Small intestine (tissue), 7 donors: ENCODE measurements around the gene SNTN. TPM values are rescaled to one million over a fixed set of nuclear protein-coding genes. Genes with fewer than 3 reads are reported as not detected.
A peak's percentile ranks its signal among the peaks of the same experiment; 100 is the strongest.
"Not testable (repeated sequence)": the region's sequence is repeated elsewhere in the genome, so short reads cannot be mapped to it uniquely, and the experiment has no call there.

Experiments
- DNase-seq, 2 donors: peaks; one replicate each; pipeline versions ENCODE4 v3.0.0 to v3.0.0-alpha.2; 2013
- FAIRE-seq: peaks from 2 replicates; lab custom pipeline; 2012; peaks lifted over from hg19 to GRCh38; lab: Jason Lieb, UNC
- H3K27ac ChIP-seq, 3 donors: one replicate each; pipeline ENCODE4 v1.5.1; 2013; ENCODE audit warnings: low read length in 2 of 3, mild to moderate bottlenecking in 2 of 3, control low read depth in 1 of 3, inconsistent platforms in 1 of 3, low read depth in 1 of 3, moderate library complexity in 1 of 3
- H3K27me3 ChIP-seq, 3 donors: one replicate each; pipeline ENCODE4 v1.6.1; 2013; ENCODE audit warnings: low read length in 3 of 3, inconsistent platforms in 1 of 3; ENCODE audit not compliant: control insufficient read depth in 3 of 3, insufficient read depth in 3 of 3
- H3K36me3 ChIP-seq, 3 donors: one replicate each; pipeline ENCODE4 v1.6.1; 2013; ENCODE audit warnings: low read length in 3 of 3, inconsistent platforms in 1 of 3, low read depth in 1 of 3, mild to moderate bottlenecking in 1 of 3, moderate library complexity in 1 of 3; ENCODE audit not compliant: control insufficient read depth in 3 of 3, insufficient read depth in 2 of 3
- H3K4me1 ChIP-seq, 3 donors: one replicate each; pipeline ENCODE4 v1.6.1; 2013; ENCODE audit warnings: low read length in 2 of 3, inconsistent platforms in 1 of 3, low read depth in 1 of 3, mild to moderate bottlenecking in 1 of 3, moderate library complexity in 1 of 3; ENCODE audit not compliant: control insufficient read depth in 3 of 3, insufficient read depth in 2 of 3
- H3K4me3 ChIP-seq, 3 donors: one replicate each; pipeline ENCODE4 v1.5.1; 2013; ENCODE audit warnings: low read length in 3 of 3, control low read depth in 1 of 3, inconsistent platforms in 1 of 3, low read depth in 1 of 3, mild to moderate bottlenecking in 1 of 3, moderate library complexity in 1 of 3
- H3K9me3 ChIP-seq, 2 donors: one replicate each; pipeline ENCODE4 v1.6.1; 2013; ENCODE audit warnings: low read depth in 1 of 2, low read length in 1 of 2; ENCODE audit not compliant: control insufficient read depth in 2 of 2, insufficient read depth in 1 of 2
- WGBS, 3 donors: extraction: QIAGEN DNeasy Blood & Tissue Kit; methylation state at CpG; one replicate each; pipeline ENCODE4 v1.1.7; 2013; 5-methylcytosine and 5-hydroxymethylcytosine counted together
- polyA plus RNA-seq, 4 donors: library from polyadenylated mRNA; stranded (reverse) in 3 of 4; unstranded in 1 of 4; fragments of 200-250 nt in 3 of 4; fragments of 120-200 nt in 1 of 4; gene quantifications; one replicate each; pipeline versions ENCODE4 v1.2.1 to v1.2.3, GENCODE V29; 2013
- donor health status: healthy with polysubstance abuse.
- donor health status: control.
- donor health status: control.
- donor health status: Bipolar disorder and iron deficiency.
- donor health status: healthy.

The SNTN gene
- polyA plus RNA-seq, 4 donors, result 0.04 to 0.09 TPM; not detected in 2

DNA sequence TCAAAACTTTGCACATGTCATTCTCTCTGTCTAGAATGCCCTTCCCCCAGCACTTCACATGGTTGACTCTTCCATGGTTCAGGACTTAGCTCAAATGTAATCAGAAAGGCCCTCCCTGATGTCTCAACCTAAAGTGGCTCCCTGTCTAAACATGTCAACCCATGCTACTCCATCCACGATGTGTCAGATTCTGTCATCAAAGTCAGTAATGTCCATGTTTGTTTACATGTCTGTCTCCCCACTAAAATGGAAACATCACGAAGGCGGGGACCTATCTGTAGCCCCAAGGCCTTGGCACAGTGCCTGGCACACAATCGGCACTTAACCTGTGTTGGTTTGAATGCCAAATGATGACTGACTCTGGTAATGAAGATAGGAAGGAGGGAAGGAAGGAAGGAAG is 20.8 kb upstream of the SNTN start:
- no peak for DNase-seq
- 82 to 86% (median 84%) methylated on average over 4 of the region's 4 CpGs for WGBS, 3 donors

DNA sequence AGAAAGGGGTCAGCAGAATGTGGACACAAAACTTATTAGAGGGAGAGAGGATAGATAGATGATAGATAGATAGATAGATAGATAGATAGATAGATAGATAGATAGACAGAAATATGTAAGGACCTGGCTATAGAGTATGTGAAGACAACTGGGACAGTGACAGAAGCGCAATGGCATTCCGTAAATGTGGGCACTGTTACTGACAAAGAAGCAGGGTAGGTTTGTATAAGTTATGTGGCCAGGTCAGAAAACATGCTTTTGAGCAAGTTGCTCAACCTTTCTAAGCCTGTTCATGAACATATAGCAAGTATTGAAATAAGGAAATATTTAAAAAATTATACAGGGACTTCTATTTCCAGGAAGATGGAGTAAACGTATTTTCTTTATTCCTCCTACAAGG is 17.3 kb upstream of the SNTN start:
- Histone ChIP-seq H3K4me3 (no peak overlapping the region), H3K27me3 (no peaks in the 10 kb centered on the region), H3K36me3 (no peaks in the 10 kb centered on the region), H3K27ac (no peak overlapping the region), H3K4me1 (no peaks in the 10 kb centered on the region), H3K9me3 (no peaks in the 10 kb centered on the region)
- 86 to 95% (median 89%) methylated on average over 3 of the region's 3 CpGs for WGBS, 3 donors
- DNase-seq (no peak), FAIRE-seq (no peak)

More for the DNA sequence above, 20.8 kb upstream of the SNTN start:
- Histone ChIP-seq H3K36me3 (no peaks in the 10 kb centered on the region), H3K27me3 (no peaks in the 10 kb centered on the region), H3K27ac (no peak overlapping the region), H3K9me3 (no peaks in the 10 kb centered on the region), H3K4me1 (no peaks in the 10 kb centered on the region), H3K4me3 (no peak overlapping the region)
- no peak for FAIRE-seq

DNA sequence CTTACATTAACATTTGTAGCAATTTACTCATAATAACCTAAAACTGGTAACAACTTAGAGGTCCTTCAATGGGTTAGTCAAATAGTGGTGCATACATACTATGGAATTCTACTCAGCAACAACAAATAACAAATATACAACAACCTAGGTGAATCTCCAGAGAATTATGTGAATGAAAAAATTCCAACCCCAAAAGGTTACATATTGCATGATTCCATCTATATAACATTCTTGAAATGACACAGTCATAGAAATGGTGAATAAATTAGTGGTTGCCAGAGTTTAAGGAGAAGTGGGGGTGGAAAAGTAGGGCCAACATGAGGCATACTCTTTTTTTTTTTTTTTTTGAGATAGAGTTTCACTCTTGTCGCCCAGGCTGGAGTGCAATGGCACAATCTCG is 12.7 kb upstream of the SNTN start:
- H3K27ac ChIP-seq, result no peak overlapping the region
- H3K36me3 ChIP-seq, result no peaks in the 10 kb centered on the region
- no peak for FAIRE-seq
- no peaks in the 10 kb centered on the region for H3K4me1 ChIP-seq
- no peak overlapping the region for H3K4me3 ChIP-seq
- no peaks in the 10 kb centered on the region for H3K27me3 ChIP-seq
- no peaks in the 10 kb centered on the region for H3K9me3 ChIP-seq
- no peak for DNase-seq
- WGBS, 3 donors, result 89 to 100% (median 89%) methylated on average over 2 of the region's 2 CpGs

DNA sequence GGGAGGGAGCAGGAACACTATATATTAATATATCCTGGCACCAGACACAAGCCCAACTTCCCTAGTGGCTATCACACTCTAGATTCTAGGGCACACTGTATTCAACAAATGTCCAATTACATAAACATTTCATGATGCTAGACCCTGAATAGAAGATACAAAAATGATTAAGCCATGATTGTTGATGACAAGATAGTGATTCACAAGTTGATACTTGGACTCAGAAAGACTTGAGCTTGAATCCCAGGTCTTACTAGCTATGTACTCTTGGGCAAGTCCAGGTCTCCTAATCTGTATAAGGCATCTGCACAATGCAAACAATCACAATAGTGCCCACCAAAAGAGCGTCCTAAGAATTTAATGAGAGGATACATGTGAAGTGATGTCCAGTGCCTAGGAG is 10.0 kb upstream of the SNTN start:
- no peaks in the 10 kb centered on the region for H3K4me1 ChIP-seq
- no peak for FAIRE-seq
- no peak overlapping the region for H3K27ac ChIP-seq
- no peaks in the 10 kb centered on the region for H3K9me3 ChIP-seq
- H3K36me3 ChIP-seq, result no peaks in the 10 kb centered on the region
- H3K27me3 ChIP-seq, result no peaks in the 10 kb centered on the region
- H3K4me3 ChIP-seq, result no peak overlapping the region
- WGBS, 3 donors, result 38 to 88% (median 75%) methylated on average over 1 of the region's 1 CpG
- no peak for DNase-seq

DNA sequence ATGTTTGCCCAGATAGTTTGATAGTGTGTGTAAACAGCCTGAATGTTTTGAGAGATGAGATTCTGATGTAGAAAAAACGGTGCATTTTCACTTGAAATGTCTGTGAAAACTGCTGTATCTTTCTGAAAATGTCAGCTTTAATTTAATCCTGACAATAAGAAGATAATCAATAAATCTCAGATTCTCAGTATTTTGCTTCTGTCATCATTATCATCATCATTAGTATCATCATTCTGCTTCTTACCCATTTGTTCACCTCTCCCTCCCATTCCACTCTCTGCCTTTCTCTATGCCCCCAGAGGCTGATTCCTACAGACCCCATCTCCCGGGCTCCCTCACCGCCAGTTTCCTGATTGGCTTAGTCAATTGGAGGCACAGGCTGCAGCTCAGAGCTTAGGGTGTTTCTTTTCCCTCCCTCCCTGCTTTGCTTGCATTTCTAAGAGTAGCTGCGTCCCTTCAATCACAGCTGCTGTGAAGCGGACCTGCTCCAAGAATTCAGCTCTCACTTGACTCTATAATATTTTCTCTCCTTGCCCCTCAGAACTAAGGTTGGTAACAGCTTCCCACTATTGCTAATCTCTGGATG is 8.2 kb upstream of the SNTN start:
- Histone ChIP-seq H3K27ac (no peak overlapping the region), H3K27me3 (no peaks in the 10 kb centered on the region), H3K9me3 (no peaks in the 10 kb centered on the region), H3K36me3 (no peaks in the 10 kb centered on the region), H3K4me3 (no peak overlapping the region), H3K4me1 (no peaks in the 10 kb centered on the region)
- WGBS, 3 donors, result 65 to 85% (median 80%) methylated on average over 5 of the region's 5 CpGs
- no peak for DNase-seq
- FAIRE-seq, result no peak

DNA sequence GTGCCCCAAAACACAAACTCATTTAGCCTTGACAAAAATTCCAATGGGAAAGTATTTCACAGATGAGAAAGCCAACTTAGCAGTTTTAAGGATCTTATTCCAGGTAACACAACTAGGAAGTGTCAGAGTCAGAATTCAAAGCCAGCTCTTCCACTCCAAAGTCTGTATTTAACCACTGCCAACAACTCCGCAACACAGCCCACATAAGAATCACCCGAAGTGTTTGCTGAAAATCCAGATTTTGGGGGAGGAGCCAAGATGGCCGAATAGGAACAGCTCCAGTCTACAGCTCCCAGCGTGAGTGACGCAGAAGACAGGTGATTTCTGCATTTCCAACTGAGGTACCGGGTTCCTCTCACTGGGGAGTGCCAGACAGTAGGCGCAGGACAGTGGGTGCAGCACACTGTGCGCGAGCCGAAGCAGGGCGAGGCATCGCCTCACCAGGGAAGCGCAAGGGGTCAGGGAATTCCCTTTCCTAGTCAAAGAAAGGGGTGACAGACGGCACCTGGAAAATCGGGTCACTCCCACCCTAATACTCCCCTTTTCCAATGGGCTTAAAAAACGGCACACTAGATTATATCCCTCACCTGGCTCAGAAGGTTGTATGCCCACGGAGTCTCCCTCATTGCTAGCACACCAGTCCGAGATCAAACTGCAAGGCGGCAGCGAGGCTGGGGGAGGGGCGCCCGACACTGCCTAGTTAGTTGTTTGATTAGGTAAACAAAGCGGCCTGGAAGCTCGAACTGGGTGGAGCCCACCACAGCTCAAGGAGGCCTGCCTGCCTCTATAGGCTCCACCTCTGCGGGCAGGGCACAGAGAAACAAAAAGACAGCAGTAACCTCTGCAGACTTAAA is 7.3 kb upstream of the SNTN start:
- H3K4me3 ChIP-seq, result peak overlapping the region in 1 of 3 donors; percentile 22
- peak; percentile 42 to 46 for DNase-seq
- not testable (repeated sequence) for H3K9me3 ChIP-seq, H3K4me1 ChIP-seq, H3K27me3 ChIP-seq, FAIRE-seq, H3K27ac ChIP-seq, H3K36me3 ChIP-seq
- WGBS, 3 donors, result 35 to 57% (median 50%) methylated on average over 25 of the region's 25 CpGs

DNA sequence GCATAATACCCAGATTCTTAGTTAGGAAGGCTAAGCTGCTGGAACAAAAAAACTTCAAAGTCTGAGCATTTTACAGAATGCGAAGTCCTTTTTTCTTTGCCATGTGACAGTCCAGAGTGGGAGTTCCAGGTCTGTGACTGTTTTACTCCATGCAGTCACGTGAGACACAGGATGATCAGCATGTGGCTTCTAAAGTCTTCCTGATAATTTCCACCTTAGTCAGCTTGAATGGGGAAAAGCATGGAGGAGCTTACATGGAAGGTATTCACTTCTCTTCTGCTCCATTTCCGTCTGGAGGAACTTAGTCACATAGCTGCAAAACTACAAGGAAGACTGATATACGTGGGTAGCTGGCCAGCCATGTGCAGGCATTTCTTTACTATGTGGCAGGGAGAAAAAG is 1.7 kb downstream of the SNTN start:
- H3K36me3 ChIP-seq, result no peaks in the 10 kb centered on the region
- H3K27me3 ChIP-seq, result no peaks in the 10 kb centered on the region
- DNase-seq (peak in 1 of 2 donors; percentile 60), FAIRE-seq (no peak)
- H3K27ac ChIP-seq, result peak overlapping the region in 1 of 3 donors; percentile 52
- WGBS, 3 donors, result 65 to 86% (median 85%) methylated on average over 4 of the region's 4 CpGs
- no peak overlapping the region for H3K4me3 ChIP-seq
- H3K9me3 ChIP-seq, result peaks cover 0 to 4% of the 10 kb centered on the region in 2 donors
- H3K4me1 ChIP-seq, result peaks cover 0 to 5% (median 0%) of the 10 kb centered on the region in 3 donors

DNA sequence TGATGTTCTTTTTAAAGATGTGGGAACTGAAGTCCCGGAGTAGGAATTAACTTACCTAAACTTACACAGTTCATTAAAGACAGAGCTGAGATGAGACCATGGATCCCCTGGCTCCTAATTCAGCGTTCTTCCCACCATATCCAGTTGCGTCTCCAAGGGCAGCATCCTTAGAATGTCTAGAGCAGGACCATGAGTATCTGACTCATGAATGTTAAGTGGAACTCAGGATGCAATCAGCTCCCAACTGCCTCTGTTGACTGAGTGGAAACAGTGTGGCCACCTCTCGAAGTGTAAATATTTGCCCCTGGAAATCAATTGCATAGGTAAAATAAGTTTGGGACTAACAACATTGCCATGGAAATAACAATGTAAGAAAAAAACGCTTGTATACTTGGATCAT is 2.5 kb downstream of the SNTN start:
- no peaks in the 10 kb centered on the region for H3K36me3 ChIP-seq
- FAIRE-seq (no peak), DNase-seq (no peak)
- H3K4me1 ChIP-seq, result peaks cover 0 to 5% (median 0%) of the 10 kb centered on the region in 3 donors
- H3K4me3 ChIP-seq, result no peak overlapping the region
- no peaks in the 10 kb centered on the region for H3K27me3 ChIP-seq
- 76 to 84% (median 77%) methylated on average over 5 of the region's 5 CpGs for WGBS, 3 donors
- H3K27ac ChIP-seq, result no peak overlapping the region
- H3K9me3 ChIP-seq, result peaks cover 0 to 4% of the 10 kb centered on the region in 2 donors
